Body of pancreas (tissue), 4 donors: ENCODE results near the gene GREB1. TPM values are rescaled to one million over a fixed set of nuclear protein-coding genes. Genes with fewer than 3 reads are reported as not detected.

Experiments
- ATAC-seq: fragments of 150-250 bp; one replicate; pipeline ENCODE4 v1.9.1; 2016
- DNase-seq, 4 donors: peaks; one replicate each; pipeline ENCODE4 v3.0.0-alpha.2; 2019
- H3K27ac ChIP-seq, 4 donors: fragments of 200-600 bp; sonication (generic); 1 replicate in 3 of 4; 2 replicates in 1 of 4; pipeline versions ENCODE4 v1.5.1 to v1.6.1; 2016 to 2019; ENCODE audit warnings: mild to moderate bottlenecking in 1 of 4, mixed read lengths in 1 of 4, moderate library complexity in 1 of 4
- H3K27me3 ChIP-seq, 2 donors: fragments of 200-600 bp; sonication (generic); one replicate each; pipeline ENCODE4 v1.6.0; 2016; ENCODE audit warnings: mild to moderate bottlenecking in 1 of 2
- H3K36me3 ChIP-seq, 2 donors: fragments of 200-600 bp; sonication (generic); replicated peaks in 1 of 2; 2 replicates each; pipeline ENCODE4 v1.5.1; 2016; ENCODE audit warnings: low read depth in 2 of 2; ENCODE audit not compliant: insufficient read depth in 1 of 2
- H3K4me1 ChIP-seq: fragments of 200-600 bp; sonication (generic); one replicate; pipeline ENCODE4 v1.6.0; 2016
- H3K4me3 ChIP-seq, 2 donors: fragments of 200-600 bp; sonication (generic); 1 replicate in 1 of 2; 2 replicates in 1 of 2; pipeline ENCODE4 v1.5.1; 2016 to 2019
- H3K9me3 ChIP-seq, 3 donors: fragments of 200-600 bp; sonication (generic); 1 replicate in 2 of 3; 2 replicates in 1 of 3; pipeline ENCODE4 v1.5.1; 2016
- CTCF ChIP-seq, 7 experiments: fragments of 450-650 bp in 4 of 7; fragments of 200-600 bp in 3 of 7; sonication (generic) in 3 of 7; IDR thresholded peaks; one replicate each; pipeline ENCODE4 v1.5.1; 2016 to 2019; ENCODE audit warnings: antibody characterized with exemption in 7 of 7
- POLR2A ChIP-seq, 3 donors: fragments of 450-650 bp; IDR thresholded peaks; one replicate each; pipeline ENCODE4 v1.6.1; 2016; ENCODE audit warnings: antibody characterized with exemption in 3 of 3, mild to moderate bottlenecking in 2 of 3
- WGBS, 2 donors: methylation state at CpG; one replicate each; pipeline ENCODE4 v1.1.5; 2017; 5-methylcytosine and 5-hydroxymethylcytosine counted together
- intact Hi-C: fragments of 100-400 bp; cut with DNase I; formaldehyde crosslinking; loops from one replicate; pipeline ENCODE4 v1.15.1; 2023
- total RNA-seq, 2 donors: library from RNA; depleted of rRNA; stranded (reverse); fragments of >200 nt; gene quantifications; one replicate each; pipeline ENCODE4 v1.1.0, GENCODE V29; 2016

GREB1 gene
- total RNA-seq, 2 donors from 2014 or later: 10.4 to 19.8 TPM

GRCh38 chr2:11621410-11621809 lies 87.6 kb downstream of the GREB1 start:
- intact Hi-C loops: no loop called here
- WGBS, 2 donors: 31 to 52% methylated on average over 2 of the region's 2 CpGs
- TF ChIP-seq POLR2A (IDR thresholded peaks at IDR 0.05): no peak
- TF ChIP-seq CTCF (IDR thresholded peaks at IDR 0.05): no peak
- no peak for ATAC-seq
- Histone ChIP-seq H3K4me1 (no peaks in the 10 kb centered on the region), H3K27ac (no peak overlapping the region), H3K9me3 (no peaks in the 10 kb centered on the region), H3K36me3 (peaks cover 0 to 2% of the 10 kb centered on the region in 2 donors), H3K4me3 (no peak overlapping the region), H3K27me3 (no peaks in the 10 kb centered on the region)
- DNase-seq: no peak

GRCh38 chr2:11622611-11623010 lies 88.8 kb downstream of the GREB1 start:
- TF ChIP-seq POLR2A (IDR thresholded peaks at IDR 0.05): no peak
- no peak for TF ChIP-seq CTCF (IDR thresholded peaks at IDR 0.05)
- Histone ChIP-seq H3K4me3 (no peak overlapping the region), H3K4me1 (no peaks in the 10 kb centered on the region), H3K36me3 (peaks cover 0 to 2% of the 10 kb centered on the region in 2 donors), H3K27me3 (no peaks in the 10 kb centered on the region), H3K9me3 (no peaks in the 10 kb centered on the region), H3K27ac (no peak overlapping the region)
- intact Hi-C loops: no loop called here
- DNase-seq: no peak
- no peak for ATAC-seq
- 80 to 83% methylated on average over 1 of the region's 1 CpG for WGBS, 2 donors

- ATAC-seq (no peak), DNase-seq (no peak)
- H3K27me3 ChIP-seq: no peaks in the 10 kb centered on the region
- no peak for TF ChIP-seq CTCF (IDR thresholded peaks at IDR 0.05)
- no peak for TF ChIP-seq POLR2A (IDR thresholded peaks at IDR 0.05)
- WGBS, 2 donors: 84 to 88% methylated on average over 10 of the region's 10 CpGs
- no peaks in the 10 kb centered on the region for H3K9me3 ChIP-seq
- H3K4me3 ChIP-seq: no peak overlapping the region
- intact Hi-C loops: no loop called here
- no peak overlapping the region for H3K27ac ChIP-seq
- H3K36me3 ChIP-seq: peaks cover 0 to 2% of the 10 kb centered on the region in 2 donors
- no peaks in the 10 kb centered on the region for H3K4me1 ChIP-seq
Observed at GRCh38 chr2:11624893-11625292, 91.0 kb downstream of the GREB1 start.

- H3K36me3 ChIP-seq: peaks cover 0 to 2% of the 10 kb centered on the region in 2 donors
- WGBS, 2 donors: 84 to 86% methylated on average over 10 of the region's 10 CpGs
- no peaks in the 10 kb centered on the region for H3K4me1 ChIP-seq
- no peaks in the 10 kb centered on the region for H3K9me3 ChIP-seq
- TF ChIP-seq CTCF (IDR thresholded peaks at IDR 0.05) (no peak), POLR2A (IDR thresholded peaks at IDR 0.05) (no peak)
- ATAC-seq: no peak
- no peak overlapping the region for H3K27ac ChIP-seq
- intact Hi-C loops: no loop called here
- H3K27me3 ChIP-seq: no peaks in the 10 kb centered on the region
- H3K4me3 ChIP-seq: no peak overlapping the region
- DNase-seq: no peak
Observed at GRCh38 chr2:11625671-11626070, 91.8 kb downstream of the GREB1 start.

GRCh38 chr2:11628675-11629074 lies 94.8 kb downstream of the GREB1 start:
- no peak for DNase-seq
- 86 to 88% methylated on average over 7 to 9 of the region's 9 CpGs for WGBS, 2 donors
- Histone ChIP-seq H3K27ac (no peak overlapping the region), H3K36me3 (peaks cover 0 to 5% of the 10 kb centered on the region in 2 donors), H3K4me3 (no peak overlapping the region), H3K27me3 (no peaks in the 10 kb centered on the region), H3K9me3 (no peaks in the 10 kb centered on the region), H3K4me1 (no peaks in the 10 kb centered on the region)
- no peak for ATAC-seq
- TF ChIP-seq CTCF (IDR thresholded peaks at IDR 0.05) (no peak), POLR2A (IDR thresholded peaks at IDR 0.05) (no peak)
- intact Hi-C loops: no loop called here
